HG03196 (cell line): Measurements from ENCODE around the gene OSBPL1A.
"Not testable (repeated sequence)": the region's sequence is repeated elsewhere in the genome, so short reads cannot be mapped to it uniquely, and the experiment has no call there.

ENCODE experiments used
- ATAC-seq: cut with Tn5 transposase; IDR thresholded peaks from one replicate; pipeline ENCODE4 v1.9.1; 2021; ENCODE audit not compliant: unreplicated experiment

Gene OSBPL1A

DNA sequence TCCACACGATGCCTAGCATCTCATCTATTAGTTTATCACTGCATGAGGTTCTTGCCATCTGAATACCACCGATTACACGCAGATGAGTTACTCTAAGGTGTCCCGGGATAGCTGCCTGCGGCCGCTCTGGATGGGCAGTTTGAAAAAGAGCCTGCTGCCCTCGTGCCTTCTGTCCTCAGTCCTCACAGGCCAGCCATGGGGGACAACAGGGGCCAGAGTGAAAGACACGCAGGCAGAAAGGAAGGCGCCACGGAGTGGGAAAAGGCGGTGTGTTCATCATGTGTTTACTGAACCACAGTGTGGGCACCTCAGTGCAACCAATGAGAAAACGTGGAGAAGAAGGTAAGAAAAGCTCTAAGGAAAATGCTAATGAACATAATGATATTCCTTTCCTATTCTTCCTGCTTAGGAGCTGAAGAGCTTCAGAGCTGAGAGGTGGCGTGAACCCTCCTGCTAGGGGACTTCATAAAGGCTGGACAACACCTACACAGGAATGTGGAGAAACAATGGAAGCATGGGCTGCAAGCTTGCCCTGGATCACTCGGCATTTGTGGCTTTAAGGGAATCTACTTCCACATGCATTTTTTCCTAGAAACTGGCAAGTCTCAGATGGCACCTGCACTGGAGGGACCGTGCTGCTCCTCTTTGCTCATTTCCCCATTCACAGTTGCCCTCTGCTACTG lies 207.8 kb downstream of the OSBPL1A start:
- ATAC-seq = no peak

DNA sequence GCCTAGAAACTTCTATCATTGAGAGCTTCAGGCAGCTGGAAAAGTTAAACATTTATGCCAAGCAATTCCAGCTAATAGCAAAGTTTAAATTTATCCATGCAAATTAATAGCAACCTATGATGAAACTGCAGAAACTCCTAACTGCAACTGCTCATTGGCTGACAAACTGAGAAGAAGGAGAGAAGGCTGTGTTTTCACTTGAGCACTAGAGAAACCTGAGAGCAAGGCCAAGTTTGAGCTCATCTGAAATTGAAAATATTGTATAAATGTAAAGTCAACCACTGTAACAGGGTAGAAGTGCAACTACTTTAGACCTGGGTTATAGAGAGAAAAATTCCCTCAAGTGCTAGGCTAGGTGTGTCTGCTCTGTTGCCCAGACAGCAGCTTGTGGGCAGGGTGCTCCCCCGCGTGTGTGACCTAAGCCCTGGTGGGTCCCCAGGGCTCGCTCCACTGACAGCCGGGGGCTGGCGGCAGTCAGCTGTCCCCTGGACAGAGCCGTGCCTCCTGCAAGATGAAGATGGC lies 208.6 kb downstream of the OSBPL1A start:
- peak; percentile 64 for ATAC-seq

DNA sequence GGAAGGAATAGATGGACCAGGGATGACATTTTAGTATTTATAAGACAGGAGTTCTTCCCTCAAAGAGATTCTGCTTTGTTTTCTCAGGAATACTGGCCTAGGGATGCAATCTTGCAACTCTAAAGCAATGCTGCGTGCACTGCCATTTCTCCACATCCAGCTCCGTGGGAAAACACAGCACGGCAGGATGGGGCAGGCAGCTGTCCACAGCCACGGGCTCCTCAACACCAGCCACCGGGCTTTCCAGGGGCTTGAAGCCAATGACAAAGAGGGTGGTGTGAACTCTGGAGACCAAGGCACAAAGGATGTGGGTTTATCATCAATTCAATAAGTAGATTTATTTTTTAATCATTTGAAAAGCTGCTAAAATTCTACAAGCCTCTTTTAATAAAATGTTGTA lies 209.5 kb downstream of the OSBPL1A start:
- ATAC-seq = no peak

DNA sequence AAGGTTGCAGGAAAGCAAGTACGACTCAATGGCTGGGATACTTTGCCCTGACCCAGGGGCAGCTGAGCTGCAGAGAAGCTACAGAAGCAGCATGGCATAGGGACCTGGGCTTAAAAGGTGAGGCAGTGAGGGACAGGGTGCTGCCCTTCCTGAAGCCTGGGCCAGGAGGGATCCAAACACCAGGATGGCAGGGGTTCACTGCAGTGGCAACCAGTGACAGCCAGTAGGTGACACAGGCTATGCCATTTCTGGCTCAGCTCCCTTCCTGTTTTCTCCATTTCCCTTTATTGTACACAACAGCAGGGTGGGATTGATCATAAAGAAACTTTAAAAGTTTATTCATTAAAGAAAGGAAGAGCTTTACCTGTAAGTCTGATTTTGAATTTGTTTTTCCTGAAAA lies 209.9 kb downstream of the OSBPL1A start:
- ATAC-seq = no peak

DNA sequence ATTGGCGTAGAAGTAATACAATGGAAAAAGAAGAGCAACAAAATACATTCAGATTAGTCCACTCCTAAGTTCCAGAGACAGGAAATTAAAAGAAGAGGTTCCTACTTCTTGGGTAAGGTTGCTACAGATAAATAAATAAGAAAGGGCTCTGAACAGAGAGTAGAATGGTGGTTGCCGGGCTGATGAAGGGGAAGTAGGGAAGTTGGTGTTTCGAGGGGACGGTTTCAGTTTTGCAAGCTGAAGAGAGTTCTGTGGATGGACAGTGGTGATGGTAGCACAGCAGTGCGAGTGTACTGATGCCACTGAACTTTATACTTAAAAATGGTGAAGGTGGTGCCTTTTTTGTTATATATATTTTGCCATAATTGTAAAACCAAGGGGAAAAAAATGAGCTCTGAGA lies 210.6 kb downstream of the OSBPL1A start:
- no peak for ATAC-seq

DNA sequence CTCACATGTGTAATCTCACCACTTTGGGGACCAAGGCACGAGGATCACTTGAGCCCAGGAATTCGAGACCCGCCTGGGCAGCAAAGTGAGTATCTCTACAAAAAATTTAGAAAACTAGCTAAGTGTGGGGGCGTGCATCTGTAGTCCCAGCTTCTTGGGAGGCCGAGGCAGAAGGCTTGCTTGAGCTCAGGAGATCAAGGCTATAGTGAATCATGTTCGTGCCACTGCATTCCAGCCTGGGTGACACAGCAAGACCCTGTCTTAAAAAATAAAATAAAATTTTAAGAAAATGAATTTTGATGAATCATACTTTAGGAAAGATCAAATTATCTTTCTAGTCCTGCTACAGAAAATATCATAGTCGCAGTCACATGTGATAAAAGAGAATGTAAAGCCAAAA lies 211.8 kb downstream of the OSBPL1A start:
- ATAC-seq = no peak

DNA sequence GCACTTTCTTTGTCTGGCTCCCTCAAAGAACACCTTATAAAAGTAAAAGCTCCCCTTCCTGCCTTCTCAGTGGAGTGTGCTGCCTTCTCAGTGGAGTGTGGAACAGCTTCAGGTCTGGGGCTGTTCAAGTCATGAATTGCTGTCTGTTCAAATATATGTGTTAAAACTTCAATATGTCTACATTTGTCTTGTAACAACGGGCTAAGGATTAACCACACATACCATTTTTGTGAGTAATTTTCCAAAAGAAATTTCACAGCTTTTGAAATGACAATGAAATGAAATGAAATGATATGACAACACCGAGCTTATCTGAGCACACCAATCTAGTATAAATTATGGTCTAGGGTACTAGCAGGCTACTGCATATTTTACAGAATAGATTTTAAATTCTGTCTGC lies 215.8 kb downstream of the OSBPL1A start:
- no peak for ATAC-seq

DNA sequence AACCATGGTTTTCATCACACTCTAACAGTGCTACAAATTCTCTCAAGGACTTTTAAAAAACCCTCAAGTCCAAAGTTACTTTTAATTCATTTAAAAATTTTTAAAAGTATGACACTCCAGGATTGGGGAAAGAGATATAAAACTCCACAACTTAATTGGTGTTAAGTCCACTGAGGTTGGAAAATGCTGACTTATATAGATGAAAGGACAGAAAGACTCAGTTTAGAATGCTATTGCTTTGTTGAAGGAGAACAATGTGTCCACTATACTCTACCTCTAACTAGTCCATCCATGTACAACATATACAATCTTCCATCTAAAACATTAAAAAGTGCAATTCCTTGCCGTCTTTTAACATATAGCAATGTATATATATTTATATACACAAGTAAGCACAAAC lies 217.6 kb downstream of the OSBPL1A start:
- ATAC-seq = no peak

DNA sequence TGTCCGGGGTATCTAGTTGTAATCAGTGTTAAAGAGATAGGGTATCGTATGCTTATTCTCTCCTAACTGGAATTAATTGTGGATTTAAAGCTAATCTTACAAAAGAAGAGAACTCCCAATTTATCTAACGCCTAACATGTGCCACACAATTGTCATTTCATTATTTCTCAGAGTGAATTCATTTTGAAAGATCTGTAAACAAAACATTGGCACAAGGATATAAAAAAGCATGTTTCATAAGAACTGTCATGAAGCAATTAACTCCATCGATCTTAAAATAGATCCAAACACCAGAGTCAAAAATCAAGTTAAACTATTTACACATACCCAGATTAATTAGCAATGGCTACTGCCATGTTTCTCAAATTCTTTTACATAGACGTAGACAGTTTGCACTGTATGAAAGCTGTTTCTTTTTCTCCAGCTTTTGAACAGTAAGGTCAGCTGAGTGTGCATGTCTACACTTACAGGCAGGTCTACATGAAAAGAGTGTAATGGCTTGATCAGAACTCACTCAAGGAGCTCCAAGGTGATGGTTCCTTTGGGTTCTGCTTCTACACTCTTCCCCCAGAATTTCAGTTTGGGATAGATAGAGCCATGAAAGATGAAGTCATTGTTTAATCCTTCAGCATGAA lies 220.0 kb downstream of the OSBPL1A start:
- no peak for ATAC-seq

DNA sequence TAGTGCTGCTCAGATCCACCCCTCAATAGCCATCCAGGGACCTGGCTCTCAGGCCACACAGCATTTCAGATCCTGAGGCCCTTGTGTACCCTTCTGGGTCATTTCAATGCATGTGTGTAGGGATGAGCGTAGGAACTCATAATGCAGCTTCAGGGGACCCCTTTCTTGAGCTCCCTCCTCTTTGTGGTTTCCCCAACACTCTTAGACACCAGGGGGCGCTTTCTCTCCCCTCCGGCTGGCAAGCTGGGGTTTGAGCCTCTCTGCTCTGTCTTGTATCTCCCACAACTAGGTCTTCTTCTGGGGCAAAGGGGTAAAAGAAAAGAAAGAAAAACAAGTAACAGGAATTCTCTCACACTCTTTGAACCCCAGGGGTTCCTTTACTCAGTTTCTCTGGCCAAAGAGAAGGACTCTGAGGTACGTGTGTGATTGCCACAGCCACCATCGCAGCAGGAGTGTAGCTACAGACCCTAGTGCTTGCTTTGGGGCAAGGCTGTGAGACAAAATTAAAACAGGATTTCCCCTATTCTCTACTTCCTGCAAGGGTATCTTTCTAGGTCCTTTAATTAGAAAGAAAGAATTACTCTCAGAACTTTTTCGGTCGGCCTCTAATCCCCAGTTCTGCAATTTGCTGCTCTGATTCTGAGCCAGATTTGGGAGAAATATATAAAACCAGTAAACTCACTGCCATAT lies 220.8 kb downstream of the OSBPL1A start:
- ATAC-seq = peak; percentile 72

DNA sequence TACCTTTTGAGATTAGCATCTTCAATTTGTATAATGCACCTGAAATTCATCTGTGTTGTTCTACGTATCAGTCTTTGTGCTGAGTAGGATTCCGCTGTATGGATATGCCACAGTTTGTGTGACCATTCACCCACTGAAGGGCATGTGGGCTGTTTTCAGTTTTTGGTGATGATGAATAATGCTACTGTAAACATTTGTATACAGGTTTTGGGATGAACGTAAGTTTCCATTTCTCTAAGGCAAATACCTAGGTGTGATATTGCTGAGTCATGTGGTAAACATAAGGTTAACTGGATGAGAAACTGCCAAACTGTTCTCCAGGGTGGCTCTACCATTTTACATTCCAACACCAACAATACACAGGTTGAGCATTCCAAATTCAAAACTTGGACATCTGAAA lies 223.6 kb downstream of the OSBPL1A start:
- ATAC-seq = no peak

DNA sequence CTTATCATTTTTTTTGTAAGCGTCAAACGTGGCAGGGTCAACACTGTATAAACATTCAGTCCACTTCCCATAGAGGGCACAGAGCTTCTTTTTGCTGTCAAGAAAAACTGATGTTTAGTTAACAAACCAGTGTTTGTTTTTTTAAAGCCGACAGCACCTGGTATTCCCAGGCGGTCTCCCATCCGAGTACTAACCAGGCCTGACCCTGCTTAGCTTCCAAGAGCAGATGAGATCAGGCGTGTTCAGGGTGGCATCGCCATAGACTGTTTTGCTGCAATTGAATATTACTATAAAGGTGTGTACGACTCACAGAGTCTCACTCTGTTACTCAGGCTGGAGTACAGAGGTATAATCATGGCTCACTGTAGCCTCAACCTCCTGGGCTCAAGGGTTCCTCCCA lies 227.3 kb downstream of the OSBPL1A start:
- ATAC-seq = no peak

DNA sequence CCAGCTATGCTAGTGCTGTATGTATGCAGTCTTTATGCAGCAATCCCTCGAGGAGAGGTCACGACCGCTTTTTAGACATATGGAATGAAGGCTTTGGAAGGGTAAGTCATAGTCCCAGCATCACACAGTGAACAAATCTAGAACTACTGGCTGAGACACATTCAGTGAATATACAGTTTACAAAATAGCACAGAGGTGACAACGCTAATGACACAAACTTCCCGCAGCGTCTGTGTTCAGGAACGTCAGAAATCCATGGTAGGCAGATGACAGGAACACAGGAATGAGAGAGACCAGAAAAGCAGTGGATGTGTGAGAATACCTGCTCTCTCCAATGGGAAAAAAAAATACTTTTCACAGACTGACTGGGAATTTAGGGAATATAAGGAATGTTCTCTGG lies 229.1 kb downstream of the OSBPL1A start:
- no peak for ATAC-seq

DNA sequence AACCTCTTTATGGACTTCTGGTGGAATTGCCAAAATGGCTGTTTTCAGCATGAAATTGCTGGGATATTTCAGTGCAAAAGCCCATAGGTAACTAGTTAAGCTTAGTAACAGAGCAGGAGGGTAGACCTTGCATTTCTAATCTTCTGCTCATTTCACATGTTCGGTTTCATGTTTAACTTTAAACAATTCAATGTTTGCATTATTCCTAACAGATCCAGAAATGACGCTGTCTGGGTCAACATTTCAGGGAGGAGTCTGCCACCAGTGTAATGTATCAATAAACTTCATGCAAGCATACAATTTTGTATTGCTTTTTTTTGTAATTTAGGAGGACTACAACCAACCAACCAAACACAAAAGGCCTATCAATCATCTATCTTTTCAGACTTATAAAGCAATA lies 236.3 kb downstream of the OSBPL1A start:
- ATAC-seq = no peak

DNA sequence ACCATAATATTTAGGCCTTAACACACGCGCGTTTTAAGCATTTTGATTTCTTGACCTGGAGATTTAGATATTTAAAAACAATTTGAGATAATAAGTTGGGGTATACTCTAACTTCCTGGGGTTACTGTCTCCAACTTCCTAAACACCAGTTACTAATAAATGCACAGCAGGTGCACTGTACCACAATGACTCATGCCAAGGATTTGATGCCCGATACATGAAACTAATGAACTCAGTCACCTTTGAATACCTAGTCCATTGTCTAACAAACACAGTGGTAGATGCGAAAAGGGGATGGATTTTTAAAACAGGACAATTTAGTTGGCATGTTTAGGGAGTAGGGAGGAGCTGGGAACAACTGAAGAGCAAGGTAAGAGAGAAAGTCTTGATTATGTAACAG lies 237.5 kb downstream of the OSBPL1A start:
- ATAC-seq = no peak

DNA sequence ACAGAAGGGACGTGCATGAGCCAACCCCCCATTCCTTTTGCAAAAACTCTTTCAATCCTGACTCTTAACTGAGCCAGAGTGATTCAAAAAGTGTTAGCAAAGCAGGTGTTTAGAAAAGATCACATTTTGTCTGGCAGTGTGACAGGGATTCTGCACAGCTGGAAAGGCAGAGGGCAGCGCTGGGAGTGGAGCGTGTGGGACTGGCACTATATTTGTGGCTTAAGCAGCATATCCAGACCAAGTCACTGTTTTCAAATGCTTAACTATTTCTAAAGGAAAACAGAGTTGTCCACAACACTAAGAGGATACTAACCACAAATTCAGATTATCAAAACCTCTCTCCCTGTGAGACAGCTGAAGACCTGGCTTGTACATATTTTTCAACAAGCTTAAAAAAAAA lies 239.8 kb downstream of the OSBPL1A start:
- no peak for ATAC-seq

DNA sequence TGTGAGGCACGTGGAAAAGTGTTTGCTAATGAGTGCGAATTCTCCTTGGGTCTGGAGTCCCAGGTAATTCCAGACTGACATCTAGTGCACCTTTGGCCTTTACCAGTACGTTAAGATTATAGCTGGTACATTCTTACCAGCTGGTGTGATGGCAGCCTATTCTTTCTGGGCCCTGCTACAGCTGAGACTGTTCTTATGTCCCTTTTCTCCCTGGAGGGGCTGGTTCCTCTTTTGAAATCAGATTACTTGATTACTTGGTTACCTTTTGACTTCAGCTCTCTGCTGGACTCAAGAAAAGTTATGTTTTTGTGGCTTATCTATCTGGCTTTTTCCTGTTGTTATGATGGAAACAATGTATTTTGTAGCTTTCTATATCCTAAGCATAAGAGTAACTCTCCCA lies 244.2 kb downstream of the OSBPL1A start:
- no peak for ATAC-seq

DNA sequence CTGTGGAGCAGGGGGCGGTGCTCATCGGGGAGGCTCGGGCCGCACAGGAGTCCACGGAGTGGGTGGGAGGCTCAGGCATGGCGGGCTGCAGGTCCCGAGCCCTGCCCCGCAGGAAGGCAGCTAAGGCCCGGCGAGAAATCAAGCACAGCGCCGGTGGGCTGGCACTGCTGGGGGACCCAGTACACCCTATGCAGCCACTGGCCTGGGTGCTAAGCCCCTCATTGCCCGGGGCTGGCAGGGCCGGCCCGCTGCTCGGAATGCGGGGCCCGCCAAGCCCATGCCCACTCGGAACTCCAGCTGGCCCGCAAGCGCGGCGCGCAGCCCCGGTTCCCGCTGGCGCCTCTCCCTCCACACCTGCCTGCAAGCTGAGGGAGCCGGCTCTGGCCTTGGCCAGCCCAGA lies 248.0 kb downstream of the OSBPL1A start:
- ATAC-seq = not testable (repeated sequence)

DNA sequence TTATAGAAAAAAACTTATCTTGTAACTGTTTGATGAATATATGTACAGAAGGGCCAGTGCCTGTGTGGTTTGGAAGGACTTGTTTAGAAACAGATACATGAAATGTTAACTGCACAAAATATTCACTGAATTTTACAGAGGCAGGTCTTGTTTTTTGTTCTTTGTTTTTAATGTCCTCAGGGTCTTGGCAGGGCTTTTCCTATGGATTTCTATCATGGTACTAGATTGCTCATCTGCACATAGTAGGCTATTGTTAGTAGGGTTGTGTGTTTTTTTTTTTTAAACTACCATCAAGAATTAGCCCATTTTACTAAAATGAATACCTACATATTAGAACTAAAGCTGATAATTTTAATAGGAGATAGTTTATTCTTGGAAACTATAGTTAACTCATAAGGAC lies 255.2 kb downstream of the OSBPL1A start:
- ATAC-seq = no peak

DNA sequence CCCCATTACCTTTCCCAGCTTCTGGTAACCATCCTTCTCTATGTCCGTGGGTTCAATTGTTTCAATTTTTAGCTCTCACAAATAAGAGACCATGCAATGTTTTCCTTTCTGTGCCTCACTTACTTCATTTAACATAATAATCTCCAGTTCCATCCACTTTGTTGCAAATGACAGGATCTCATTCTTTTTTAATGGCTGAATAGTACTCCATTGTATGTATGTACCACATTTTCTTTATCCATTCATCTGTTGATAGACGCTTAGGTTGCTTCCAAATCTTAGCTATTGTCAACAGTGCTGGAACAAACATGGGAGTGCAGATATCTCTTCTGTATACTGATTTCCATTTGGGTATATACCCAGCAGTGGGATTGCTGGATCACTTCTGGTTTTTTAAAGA lies 256.9 kb downstream of the OSBPL1A start:
- no peak for ATAC-seq

DNA sequence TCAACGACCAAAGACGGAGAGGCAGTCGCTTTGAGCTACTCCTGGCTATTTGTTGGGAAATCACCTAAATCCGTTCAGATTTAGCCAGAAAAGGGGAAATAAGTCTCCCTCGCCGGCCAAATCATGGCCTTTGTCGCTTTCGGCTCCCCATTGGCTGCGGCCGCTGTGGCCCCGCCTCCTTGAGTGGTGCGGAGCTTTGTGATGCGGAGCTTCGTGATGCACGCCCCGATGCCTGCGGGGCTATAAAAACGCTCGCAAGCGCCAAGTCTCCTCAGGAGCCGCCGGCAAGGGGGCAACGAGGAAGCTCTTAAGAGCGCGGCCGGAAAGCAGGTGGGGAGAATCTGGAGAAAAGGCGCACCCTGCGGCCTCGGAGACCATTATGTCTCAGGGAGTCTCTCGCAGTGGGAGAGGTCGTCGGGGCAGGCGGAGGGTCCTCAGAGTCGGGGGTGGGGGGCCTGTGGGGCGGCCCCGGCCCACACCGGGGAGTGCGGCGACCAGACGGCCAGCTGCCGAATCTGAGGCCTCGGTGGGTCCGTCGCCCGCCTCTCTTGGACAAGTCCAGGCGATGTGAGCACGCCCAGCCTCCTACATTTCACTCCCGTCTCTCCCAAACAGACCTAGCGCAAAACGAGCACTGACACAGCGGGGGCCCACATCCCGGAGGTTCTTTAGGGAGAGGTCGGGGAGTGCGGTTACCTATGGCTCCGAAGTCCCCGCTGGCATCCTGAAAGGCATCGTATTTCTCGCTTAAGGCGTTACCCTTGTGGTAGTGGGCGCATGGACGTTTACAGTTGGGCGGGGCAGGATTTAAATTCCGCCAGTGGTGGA lies 258.6 kb downstream of the OSBPL1A start, which contains the start of gene CABYR:
Gene CABYR (plus strand): TSS at position 274 of the 828 bp plus-strand sequence. CDS start 4,053 bp downstream, outside the sequence.
- ATAC-seq = peak; percentile 79
